Cardiac muscle cell (in vitro differentiated cells and primary cell): ENCODE measurements around the gene KRTCAP2. TPM values are rescaled to one million over a fixed set of nuclear protein-coding genes. Genes with fewer than 3 reads are reported as not detected.
"Not testable (repeated sequence)": the region's sequence is repeated elsewhere in the genome, so short reads cannot be mapped to it uniquely, and the experiment has no call there.

ENCODE experiments used
- DNase-seq, 2 donors: peaks; one replicate each; pipeline versions ENCODE4 v3.0.0 to v3.0.0-alpha.2; 2010 to 2017; ENCODE audit warnings: low read depth in 1 of 2, low spot score in 1 of 2
- H3K27ac ChIP-seq: fragments of 200-600 bp; sonication (generic); 2 replicates; pipeline ENCODE4 v1.5.1; 2016
- H3K27me3 ChIP-seq: fragments of 200-600 bp; sonication (generic); 2 replicates; pipeline ENCODE4 v1.6.0; 2016; ENCODE audit warnings: control low read depth
- H3K36me3 ChIP-seq: fragments of 200-600 bp; sonication (generic); 2 replicates; pipeline ENCODE4 v1.5.1; 2016; ENCODE audit warnings: control low read depth
- H3K4me1 ChIP-seq: fragments of 200-600 bp; sonication (generic); 2 replicates; pipeline ENCODE4 v1.8.1; 2017; ENCODE audit warnings: low read depth, mild to moderate bottlenecking, mixed run types
- H3K4me3 ChIP-seq: fragments of 200-600 bp; sonication (generic); 2 replicates; pipeline ENCODE4 v1.5.1; 2016; ENCODE audit warnings: mild to moderate bottlenecking
- H3K9me3 ChIP-seq: fragments of 200-600 bp; sonication (generic); 2 replicates; pipeline ENCODE4 v1.5.1; 2017; ENCODE audit warnings: low read depth, mild to moderate bottlenecking, control low read depth
- polyA plus RNA-seq: library from polyadenylated mRNA; unstranded; fragments of >200 nt; fragmentation: Nextera tagmentation; extraction: Ambion mirVana; gene quantifications from 2 replicates; pipeline ENCODE4 v1.2.1, GENCODE V29; 2016
- total RNA-seq: library from RNA; depleted of rRNA; stranded (reverse); fragments of >200 nt; gene quantifications from 2 replicates; pipeline ENCODE4 v1.2.3, GENCODE V29; 2016
- TF ChIP-seq, protein P1 (sequence below): IDR thresholded peaks from 2 replicates; pipeline ENCODE4 v1.5.1; 2012; ENCODE audit warnings: low read depth, mild to moderate bottlenecking, low read length

The KRTCAP2 gene
- total and polyA plus RNA-seq, 2 experiments from 2014 or later = 122 to 428 TPM

DNA sequence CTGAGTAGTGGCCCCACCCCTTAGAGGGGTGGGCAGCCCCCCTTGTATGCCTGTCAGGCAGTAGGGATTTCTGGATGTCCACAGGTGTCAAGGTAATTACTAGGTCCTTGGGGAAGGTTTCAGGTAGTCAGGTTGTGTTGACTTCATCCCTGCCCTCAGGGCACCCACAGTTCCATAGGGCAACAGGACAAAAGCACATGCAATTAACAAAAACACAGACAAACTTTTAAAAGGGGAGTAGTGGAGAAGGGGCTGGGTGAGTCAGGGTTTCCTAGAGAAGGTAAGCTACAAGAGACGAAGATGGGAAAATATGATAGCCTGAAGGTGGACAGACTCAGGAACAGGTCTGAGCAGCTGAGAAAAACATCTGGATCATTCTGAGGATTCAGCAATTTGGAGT, 14.1 kb downstream of the KRTCAP2 start:
- no peaks in the 10 kb centered on the region for H3K27me3 ChIP-seq
- H3K4me1 ChIP-seq = no peaks in the 10 kb centered on the region
- no peak overlapping the region for H3K4me3 ChIP-seq
- no peaks in the 10 kb centered on the region for H3K9me3 ChIP-seq
- TF ChIP-seq, protein P1, sequence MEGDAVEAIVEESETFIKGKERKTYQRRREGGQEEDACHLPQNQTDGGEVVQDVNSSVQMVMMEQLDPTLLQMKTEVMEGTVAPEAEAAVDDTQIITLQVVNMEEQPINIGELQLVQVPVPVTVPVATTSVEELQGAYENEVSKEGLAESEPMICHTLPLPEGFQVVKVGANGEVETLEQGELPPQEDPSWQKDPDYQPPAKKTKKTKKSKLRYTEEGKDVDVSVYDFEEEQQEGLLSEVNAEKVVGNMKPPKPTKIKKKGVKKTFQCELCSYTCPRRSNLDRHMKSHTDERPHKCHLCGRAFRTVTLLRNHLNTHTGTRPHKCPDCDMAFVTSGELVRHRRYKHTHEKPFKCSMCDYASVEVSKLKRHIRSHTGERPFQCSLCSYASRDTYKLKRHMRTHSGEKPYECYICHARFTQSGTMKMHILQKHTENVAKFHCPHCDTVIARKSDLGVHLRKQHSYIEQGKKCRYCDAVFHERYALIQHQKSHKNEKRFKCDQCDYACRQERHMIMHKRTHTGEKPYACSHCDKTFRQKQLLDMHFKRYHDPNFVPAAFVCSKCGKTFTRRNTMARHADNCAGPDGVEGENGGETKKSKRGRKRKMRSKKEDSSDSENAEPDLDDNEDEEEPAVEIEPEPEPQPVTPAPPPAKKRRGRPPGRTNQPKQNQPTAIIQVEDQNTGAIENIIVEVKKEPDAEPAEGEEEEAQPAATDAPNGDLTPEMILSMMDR = no peak
- no peak for DNase-seq
- no peaks in the 10 kb centered on the region for H3K36me3 ChIP-seq
- no peak overlapping the region for H3K27ac ChIP-seq

DNA sequence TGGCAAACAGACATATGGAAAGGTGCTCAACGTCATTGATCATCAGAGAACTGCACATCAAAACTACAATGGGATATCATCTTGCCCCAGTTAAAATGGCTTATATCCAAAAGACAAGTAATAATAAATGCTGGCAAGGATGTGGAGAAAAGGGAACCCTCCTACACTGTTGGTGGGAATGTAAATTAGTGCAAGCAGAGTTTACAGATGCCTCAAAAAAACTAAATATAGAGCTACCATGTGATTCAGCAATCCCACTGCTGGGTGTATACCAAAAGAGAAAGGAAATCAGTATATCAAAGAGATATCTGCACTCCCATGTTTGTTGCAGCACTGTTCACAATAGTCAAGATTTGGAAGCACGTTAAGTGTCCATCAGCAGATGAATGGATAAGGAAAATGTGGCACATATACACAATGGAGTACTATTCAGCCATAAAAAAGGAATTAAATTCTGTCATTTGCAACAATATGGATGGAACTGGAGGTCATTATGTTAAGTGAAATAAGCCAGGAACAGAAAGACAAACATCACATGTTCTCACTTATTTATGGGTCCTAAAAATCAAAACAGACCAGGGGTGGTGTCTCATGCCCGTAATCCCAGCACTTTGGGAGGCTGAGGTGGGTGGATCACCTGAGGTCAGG, 17.0 kb downstream of the KRTCAP2 start:
- DNase-seq, H3K9me3 ChIP-seq, H3K36me3 ChIP-seq: not testable (repeated sequence)

DNA sequence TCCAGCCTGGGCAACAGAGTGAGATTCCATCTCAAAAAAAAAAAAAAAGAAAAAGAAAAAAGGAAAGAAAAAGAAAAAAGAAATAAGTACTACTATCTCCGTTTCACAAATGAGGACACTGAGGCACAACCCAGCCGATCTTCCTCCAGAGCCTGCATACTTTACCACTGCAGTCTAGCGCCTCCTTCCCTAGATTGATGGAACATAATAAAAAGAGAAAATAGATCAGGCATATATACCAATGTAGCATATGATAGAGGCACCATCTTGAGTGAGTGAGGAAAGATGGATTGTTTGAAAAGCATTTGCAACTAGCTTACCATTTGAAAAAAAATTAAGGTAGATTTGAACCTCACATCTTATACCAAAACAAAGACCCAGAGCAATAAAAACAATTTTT, 27.6 kb downstream of the KRTCAP2 start:
- Histone ChIP-seq H3K4me3 (no peak overlapping the region), H3K36me3 (no peaks in the 10 kb centered on the region), H3K27me3 (no peaks in the 10 kb centered on the region), H3K9me3 (no peaks in the 10 kb centered on the region), H3K4me1 (no peaks in the 10 kb centered on the region), H3K27ac (no peak overlapping the region)
- TF ChIP-seq, protein P1 = peak; percentile 7
- no peak for DNase-seq

More for the DNA sequence above, 17.0 kb downstream of the KRTCAP2 start:
- H3K27ac ChIP-seq, H3K4me1 ChIP-seq, H3K4me3 ChIP-seq, H3K27me3 ChIP-seq: not testable (repeated sequence)

DNA sequence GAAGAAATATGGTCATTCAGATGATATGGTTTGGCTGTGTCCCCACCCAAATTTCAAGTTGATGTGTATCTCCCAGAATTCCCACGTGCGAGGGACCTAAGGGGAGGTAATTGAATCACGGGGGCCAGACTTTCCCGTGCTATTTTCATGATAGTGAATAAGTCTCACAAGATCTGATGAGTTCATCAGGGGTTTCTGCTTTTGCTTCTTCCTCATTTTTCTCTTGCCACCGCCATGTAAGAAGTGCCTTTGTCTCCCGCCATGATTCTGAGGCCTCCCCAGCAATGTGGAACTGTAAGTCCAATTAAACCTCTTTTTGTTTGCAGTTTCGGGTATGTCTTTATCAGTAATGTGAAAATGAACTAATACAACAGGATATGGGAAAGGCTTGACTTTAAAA, 31.4 kb downstream of the KRTCAP2 start:
- no peaks in the 10 kb centered on the region for H3K27me3 ChIP-seq
- H3K4me1 ChIP-seq = peaks cover 5% of the 10 kb centered on the region
- H3K27ac ChIP-seq = no peak overlapping the region
- H3K9me3 ChIP-seq = no peaks in the 10 kb centered on the region
- no peaks in the 10 kb centered on the region for H3K36me3 ChIP-seq
- TF ChIP-seq, protein P1 = no peak
- no peak overlapping the region for H3K4me3 ChIP-seq
- DNase-seq = no peak

DNA sequence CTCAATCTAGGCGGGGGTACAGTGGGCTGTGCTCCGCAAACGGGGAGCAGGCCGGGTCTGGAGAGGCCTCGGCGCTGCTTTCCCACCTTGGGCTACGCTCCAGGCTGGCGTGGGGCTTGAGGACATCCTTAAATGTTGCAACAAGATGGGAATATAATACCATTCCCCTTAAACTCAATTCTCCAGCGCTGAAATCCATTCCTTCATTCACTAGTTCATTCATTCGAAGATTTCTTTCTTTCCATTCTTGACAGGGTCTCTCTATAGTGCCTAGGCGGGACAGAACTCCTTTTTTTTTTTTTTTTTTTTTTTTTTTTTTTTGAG, 32.5 kb downstream of the KRTCAP2 start:
- Histone ChIP-seq H3K36me3 (no peaks in the 10 kb centered on the region), H3K27ac (no peak overlapping the region), H3K4me3 (peak overlapping the region; percentile 83), H3K27me3 (no peaks in the 10 kb centered on the region), H3K9me3 (no peaks in the 10 kb centered on the region), H3K4me1 (peaks cover 6% of the 10 kb centered on the region)
- TF ChIP-seq, protein P1 = no peak
- DNase-seq = no peak

DNA sequence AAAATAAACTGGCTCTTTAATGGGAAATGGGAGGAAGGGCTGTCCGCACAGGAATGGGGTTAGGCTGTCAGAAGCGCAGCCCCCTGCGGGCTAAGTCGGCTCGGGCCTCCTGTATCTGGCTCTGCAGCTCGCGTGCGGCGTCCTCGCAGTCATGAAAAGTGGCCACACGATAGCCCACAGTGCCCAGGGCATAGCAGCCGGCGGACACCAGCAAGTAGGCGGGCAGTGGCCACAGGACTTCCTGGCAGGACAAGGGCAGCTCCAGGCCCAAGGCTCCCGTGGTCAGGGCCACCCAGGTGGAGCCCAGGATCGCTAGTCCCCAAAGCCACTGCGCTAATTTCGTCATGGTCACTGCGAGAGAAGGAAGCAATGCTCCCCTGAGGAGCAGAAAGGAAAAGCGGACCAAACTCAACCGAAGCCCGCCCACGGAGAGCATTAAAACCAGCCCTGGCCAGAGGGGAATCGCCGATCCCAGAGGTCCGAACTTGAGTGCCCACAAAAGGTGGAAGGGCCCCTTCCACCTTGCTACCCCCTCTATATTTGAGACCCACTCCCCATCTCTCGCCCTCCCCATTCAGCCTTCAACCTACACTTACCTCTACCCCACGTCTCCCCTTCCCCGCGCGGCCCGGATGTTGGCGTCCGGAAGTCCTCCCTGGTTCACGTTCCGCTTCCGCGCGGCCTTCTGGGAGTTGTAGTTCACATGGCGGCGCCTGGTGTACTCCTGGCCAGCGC, 33.0 kb downstream of the KRTCAP2 start, which contains the start of gene DPM3:
Gene DPM3 (minus strand): TSS at position 637 of the 735 bp plus-strand sequence. CDS start 291 bp downstream, at position 346.
- TF ChIP-seq, protein P1 = no peak
- peaks cover 6% of the 10 kb centered on the region for H3K4me1 ChIP-seq
- H3K27ac ChIP-seq = peak within 1 kb of the TSS; percentile 80
- no peaks in the 10 kb centered on the region for H3K9me3 ChIP-seq
- no peaks in the 10 kb centered on the region for H3K27me3 ChIP-seq
- H3K4me3 ChIP-seq = peak within 1 kb of the TSS; percentile 83
- no peaks in the 10 kb centered on the region for H3K36me3 ChIP-seq
- peak; percentile 84 to 88 for DNase-seq
